GM18499 (cell line): ENCODE measurements around the gene ACTN3.
"Not testable (repeated sequence)": the region's sequence is repeated elsewhere in the genome, so short reads cannot be mapped to it uniquely, and the experiment has no call there.

Experiments
- ATAC-seq: cut with Tn5 transposase; IDR thresholded peaks from one replicate; pipeline ENCODE4 v1.9.1; 2021; ENCODE audit warnings: moderate number of reproducible peaks; ENCODE audit not compliant: insufficient read depth, unreplicated experiment

ACTN3 gene

DNA sequence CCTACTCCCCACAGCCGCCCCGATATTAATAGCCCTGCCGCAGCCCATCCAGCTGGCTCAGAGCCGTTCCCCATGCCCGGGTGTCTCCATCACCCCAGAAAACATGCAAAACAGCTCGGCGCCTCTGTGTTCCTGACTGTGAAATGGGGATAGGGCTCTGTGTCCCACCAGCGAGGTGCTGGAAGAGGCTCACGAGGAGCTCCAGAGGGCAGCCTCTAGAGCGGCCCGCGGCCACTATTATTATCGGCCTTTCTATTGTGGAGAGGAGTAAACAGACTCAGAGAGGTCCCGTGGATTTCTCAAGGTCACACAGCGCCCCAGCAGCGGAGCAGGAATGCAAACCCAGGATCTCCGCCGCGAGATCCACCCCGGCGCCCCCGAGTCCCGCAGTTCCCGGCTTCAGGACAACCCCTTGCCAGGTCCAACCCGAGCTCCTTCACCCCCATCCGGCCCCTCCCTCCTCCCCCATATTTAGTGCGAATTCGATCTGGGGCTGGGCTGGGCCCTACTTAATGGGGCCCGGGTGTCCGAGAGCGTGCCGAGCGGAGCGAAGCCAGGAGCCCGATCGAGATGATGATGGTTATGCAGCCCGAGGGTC, at the start of gene ACTN3:
ACTN3 (plus strand) TSS at position 536 of the 598 bp plus-strand sequence; CDS start at position 571, 35 bp downstream.
- no peak for ATAC-seq

DNA sequence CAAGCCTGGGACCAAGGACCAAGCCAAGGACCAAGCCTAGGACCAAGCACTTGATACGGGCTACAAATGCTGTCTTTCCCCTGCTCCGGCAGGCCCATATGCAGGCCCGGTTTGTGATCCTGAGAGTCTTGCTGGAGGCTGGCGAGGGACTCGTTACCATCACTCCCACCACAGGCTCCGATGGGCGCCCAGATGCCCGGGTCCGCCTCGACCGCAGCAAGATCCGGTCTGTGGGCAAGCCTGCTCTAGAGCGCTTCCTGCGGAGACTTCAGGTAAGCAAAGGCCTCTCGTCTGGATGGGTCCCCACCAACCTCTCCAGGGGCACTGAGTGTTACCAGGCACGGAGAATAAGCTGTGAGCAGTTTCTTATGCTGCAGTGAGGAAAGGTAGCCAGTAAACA, 49.5 kb upstream of the ACTN3 start:
- ATAC-seq = no peak

DNA sequence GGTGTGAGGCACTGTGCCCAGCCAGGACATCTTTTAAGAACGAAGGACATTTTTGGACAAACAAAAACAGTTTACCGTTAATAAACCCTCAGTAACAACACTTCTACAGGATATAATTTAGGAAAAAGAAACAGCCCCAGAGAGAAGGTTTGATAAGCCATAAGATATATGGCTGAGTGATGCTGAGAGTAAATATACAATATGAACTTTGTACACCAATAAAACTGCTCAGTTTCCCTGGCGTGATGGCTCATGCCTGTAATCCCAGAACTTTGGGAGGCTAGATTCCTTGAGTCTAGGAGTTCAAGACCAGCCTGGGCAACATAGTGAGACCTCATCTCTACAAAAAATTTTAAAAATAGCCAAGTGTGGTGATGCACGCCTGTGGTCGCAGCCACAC, 48.2 kb upstream of the ACTN3 start:
- ATAC-seq = no peak

DNA sequence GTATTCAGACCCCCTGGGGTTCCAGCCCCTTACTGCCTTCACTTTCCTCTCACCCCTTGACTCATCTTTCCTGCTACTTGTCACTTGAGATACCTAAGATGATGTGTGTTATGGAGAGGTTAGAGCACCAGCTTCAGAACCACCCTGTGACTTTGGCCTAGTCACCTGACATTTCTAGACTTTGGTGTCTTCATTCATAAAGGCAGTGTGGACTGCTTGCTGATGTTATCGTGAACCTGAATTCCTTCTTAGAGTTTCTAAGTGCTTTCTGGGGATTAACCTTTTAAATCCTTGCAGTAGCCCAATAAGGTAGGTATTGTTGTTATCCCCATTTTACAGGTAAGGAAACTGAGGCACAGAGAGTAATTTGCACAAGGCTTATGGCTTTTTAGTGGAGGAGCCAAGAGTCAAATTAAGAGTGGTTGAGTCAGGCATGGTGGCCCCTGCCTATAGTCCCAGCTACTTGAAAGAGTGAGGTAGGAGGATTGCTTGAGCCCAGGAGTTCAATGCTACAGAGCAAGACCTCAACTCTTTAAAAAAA, 41.4 kb upstream of the ACTN3 start:
- no peak for ATAC-seq

DNA sequence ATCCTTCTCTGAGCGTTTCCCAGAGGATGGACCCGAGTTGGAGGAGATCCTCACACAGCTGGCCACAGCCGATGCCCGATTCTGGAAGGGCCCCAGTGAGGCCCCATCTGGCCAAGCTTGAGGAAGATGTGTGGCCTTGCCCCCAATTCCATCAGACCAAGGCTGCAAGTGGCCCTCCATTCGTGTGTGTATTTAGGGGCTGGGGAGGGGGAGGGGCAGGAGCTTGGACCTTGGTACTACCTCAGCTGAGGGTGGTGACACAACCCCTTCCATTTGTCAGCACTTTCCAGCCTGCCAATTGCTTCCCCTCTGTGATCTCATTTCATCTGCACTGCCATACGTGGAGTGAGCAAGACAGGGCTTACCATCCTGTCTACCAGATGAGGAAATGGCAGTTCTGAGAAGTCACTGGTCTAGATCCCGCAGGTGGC, 37.6 kb upstream of the ACTN3 start:
- ATAC-seq = no peak

DNA sequence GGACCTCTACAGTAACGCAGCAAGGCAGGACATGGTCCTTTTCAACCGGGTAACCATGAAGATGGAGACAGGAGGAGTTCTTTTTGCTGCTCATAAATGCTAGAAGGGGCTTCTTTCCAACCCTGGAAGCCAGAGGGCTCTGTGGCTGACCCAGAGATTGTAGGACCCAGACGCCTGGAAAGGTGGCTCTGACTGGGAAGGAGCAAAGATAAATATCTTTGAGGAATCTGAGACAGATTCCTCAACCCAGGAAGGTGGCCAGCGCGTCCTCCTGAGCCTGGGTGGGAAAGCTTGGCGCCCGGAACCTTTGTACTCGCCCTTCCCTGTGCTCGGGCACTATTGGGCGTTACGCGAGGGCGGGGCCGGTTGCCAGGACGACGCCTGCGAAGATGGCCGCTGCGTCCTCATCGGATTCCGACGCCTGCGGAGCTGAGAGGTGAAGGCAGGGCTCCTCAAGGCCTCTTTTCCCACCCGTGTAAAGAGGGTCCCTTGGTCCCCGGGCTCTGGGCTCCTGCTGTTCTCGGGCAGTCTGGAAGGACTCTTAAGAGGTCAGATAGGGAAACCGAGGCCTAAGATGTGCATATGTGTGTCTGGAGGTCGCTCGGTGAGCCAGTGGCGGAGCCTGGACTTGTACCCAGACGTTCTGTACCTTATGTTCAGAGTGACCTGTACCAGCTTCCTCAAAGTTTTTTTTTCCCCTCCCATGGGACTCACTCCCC, 36.3 kb upstream of the ACTN3 start, which contains the start of gene BBS1:
BBS1 (plus strand) TSS at position 365 of the 719 bp plus-strand sequence; CDS start at position 390, 25 bp downstream.
- no peak for ATAC-seq

DNA sequence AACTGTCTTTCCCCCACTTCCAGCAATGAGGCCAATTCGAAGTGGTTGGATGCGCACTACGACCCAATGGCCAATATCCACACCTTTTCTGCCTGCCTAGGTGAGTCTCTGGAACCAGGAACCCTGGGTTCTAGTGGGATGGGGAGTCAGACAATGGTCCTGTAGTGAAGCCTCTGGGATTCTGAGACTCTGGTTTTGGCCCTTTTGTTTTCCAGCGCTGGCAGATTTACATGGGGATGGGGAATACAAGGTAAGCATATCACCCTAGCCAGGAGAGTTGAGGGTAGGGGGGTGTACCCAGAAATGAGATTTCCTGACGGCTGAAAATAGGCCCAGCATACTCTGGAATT, 35.7 kb upstream of the ACTN3 start:
- ATAC-seq = no peak

DNA sequence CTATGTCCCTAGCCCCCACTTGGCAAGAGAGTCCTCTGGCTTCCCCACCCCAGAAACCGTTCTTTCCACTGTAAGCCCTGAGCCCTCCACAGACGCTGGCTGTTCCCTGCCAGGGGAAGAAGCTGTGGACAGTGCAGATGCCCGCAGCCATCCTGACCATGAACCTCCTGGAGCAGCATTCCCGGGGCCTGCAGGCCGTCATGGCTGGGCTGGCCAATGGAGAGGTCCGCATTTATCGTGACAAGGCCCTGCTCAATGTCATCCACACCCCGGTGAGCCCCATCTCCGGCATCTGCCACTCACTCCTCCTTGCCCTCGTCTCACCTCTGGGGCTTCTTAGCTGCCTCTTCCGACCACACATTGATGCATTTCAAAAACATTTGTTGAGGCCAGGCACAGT, 23.1 kb upstream of the ACTN3 start:
- ATAC-seq = no peak

DNA sequence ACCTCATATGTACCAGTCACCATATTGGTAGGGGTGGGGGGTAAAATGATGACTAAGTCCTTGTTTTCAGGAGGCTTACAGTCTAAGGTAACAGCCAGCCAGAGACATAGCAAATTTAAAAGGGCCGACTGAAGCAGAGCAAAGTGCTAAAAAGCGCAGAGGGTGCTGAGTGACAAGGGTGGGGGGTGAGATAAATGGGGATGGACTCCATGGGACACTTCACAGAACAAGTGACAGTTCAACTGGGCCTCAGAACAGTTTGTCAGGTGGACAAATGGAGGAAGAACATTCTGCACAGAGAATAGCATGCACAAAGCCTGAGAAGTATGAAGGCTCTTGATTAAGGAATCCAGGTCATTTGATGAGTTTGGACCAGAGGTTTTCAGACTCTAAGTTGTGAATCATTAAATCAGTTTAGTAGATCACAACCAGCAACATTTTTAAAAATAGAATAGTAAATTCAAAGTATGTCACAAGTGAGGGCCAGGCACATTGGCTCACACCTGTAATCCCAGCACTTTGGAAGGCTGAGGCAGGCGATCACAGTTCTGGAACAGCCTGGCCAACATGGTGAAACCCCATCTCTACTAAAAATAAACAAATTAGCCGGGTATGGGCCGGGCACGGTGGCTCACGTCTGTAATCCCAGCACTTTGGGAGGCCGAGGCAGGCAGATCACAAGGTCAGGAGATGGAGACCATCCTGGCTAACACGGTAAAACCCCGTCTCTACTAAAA, 22.2 kb upstream of the ACTN3 start:
- no peak for ATAC-seq

DNA sequence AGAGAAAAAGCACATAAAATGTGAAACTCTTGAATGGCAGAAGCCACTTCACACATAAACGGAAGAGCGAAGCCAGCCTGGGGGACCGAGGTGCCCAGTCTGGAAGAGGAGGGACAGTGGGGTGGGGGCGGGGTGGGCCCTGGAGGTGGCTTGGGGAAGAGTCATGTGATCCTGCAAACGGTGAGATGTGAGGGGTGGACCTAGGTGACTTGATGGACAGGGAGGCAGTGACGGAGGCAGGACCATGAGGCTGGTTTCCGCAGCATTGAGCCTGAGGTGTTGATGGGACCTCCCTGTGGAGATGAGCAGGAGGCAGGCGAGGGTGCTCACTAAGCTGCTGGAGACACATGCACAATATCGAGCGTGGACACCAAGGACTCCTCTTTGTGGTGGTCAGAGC, 17.6 kb upstream of the ACTN3 start:
- no peak for ATAC-seq

DNA sequence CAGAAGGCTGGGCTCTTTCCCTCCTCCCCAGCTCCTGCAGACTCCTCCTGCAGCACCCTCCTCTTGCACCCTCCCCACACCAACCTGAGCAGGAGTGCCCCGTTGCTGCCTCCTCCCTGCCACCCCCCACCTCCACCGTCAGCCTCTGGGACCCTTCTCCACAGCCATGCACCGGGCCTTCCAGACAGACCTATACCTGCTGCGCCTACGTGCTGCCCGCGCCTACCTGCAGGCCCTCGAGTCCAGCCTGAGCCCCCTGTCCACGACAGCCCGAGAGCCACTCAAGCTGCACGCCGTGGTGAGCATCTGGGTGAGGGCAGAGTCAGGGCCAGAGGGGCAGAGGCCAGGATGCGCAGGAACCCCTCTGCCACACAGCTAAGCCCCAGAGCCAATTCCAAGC, 17.0 kb upstream of the ACTN3 start:
- ATAC-seq = no peak

DNA sequence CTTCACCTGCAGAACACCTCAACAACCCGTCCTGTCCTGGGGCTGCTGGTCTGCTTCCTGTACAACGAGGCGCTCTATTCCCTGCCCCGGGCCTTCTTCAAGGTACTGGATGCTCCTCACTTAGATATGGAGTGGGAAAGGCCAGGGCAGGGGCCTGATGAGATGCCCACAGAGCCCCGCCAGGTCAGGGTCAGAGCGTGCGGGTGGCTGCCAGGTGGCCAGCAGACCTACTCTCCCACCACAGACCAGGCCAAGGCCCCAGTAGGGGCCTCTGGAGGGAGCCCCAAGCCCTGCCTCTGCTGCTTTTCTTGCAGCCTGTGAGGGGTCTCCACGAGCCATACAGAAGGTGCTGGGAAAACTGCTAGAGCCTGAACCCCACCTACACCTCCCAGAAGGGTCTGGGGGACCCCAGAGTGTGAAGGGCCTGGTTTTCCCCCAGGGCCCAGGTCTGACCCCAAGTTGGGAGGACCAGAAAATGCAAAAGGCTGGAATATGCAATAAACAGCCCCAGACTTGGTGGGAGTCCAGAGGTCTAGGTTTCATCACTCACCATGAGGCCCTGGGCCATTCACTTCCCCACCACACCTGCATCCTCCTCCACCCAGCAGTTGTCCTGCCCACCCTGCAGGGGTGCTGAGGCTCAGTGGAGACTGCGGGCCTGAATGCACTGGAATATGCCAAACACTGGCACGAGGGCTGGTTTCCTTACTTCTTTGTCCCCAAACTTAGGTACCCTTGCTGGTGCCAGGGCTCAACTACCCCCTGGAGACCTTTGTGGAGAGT, 15.6 kb upstream of the ACTN3 start:
- ATAC-seq = no peak

DNA sequence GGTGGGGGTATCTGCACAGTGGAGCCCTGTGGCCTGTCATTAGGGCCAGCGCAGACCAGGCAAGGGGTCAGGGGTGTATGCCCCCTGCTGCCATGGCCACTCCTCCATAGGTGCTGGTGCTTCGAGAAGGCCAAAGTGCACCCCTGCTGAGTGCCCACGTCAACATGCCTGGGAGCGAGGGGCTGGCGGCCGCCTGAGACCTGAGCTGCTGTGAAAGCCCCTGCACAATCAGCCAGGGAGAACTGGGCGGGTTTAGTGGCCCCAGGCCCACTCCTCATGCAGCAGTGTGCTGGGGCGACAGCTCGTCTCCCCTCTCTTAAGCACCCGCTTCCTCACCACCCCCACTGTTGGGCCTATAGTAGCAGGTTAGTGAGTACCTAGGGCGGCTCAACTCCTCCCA, 14.9 kb upstream of the ACTN3 start:
- no peak for ATAC-seq

DNA sequence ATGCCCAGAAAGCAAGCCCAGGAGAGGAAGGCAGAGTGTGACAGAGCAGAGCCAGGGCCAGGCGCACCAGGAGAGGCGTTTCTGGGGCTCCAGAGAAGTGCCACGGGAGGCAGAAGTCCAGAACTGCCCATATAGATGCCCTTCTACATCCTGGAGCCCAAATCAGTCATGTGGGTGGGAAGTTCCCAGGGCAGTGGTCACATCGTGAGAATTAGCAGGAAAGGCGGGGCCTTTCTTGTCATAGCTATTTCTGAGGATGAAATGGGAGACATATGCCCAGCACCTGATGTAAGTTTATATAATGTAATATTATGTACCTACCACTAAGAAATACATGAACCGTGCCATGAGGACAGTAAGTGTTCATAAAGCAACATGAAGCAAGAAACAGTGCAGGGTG, 13.9 kb upstream of the ACTN3 start:
- no peak for ATAC-seq

DNA sequence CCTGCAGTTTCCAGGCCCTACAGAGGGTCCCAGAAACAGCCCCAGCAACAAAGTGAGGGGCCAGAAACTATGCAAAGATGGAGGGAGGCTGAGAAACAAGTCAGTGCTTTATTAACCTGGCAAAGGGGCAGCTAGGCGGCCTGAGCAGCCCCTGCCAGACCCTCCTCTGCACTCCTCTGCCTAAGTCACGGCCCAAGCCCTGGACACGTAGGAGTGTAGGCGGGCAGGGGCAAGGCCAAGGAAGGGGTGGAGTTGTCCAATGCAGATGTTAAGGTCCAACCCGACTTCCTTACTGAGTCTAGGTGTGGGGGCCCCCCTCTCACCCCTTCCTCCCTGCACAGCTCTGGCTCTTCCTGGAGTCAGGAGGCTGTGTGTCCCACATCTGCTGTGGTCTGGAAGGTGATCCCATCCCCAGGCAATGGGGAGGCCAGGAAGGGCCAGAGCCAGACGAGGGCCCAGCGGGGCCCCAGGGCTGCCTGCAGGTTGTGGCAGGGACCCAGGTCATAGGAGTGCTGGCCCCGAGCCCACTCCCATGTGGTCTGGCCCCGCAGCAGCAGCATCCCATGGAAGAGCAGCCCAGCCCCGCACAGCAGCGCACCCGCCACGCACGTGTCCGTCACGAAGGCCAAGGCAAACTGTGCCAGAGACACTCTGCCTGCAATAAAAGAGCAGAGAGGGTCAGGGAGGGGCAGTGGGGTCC, 7.4 kb upstream of the ACTN3 start:
- ATAC-seq = no peak

DNA sequence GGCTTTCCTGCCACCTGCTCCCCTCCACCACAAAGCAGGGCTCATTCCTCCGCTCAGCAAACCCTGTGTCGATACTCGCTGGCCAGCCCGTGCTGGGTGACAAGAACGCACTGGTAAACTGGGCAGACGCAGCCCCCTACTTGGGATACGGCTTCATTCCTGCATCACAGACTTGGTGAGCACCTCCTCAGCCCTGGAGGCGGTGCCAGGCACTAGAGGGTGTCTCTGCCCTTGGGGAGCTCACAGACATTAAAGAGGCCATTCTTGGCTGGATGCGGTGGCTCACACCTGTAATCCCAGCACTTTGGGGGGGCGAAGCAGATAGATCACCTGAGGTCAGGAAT, 6.9 kb upstream of the ACTN3 start:
- ATAC-seq = no peak

DNA sequence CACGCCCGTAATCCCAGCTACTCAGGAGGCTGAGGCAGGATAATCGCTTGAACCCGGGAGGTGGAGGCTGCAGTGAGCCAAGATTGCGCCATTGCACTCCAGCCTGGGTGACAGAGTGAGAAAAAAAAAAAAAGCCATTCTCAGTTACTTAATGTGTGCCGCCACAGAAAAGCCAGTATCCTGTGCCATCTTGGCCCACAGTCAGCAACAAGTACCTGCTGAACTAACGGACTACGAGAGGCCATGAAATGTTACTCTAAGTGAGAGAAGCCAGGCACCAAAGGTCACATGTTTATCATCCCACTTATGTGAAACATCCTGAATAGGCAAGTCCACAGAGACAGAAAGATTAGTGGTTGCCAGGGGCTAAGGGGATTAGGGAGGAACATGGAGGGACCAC, 6.1 kb upstream of the ACTN3 start:
- ATAC-seq = not testable (repeated sequence)

DNA sequence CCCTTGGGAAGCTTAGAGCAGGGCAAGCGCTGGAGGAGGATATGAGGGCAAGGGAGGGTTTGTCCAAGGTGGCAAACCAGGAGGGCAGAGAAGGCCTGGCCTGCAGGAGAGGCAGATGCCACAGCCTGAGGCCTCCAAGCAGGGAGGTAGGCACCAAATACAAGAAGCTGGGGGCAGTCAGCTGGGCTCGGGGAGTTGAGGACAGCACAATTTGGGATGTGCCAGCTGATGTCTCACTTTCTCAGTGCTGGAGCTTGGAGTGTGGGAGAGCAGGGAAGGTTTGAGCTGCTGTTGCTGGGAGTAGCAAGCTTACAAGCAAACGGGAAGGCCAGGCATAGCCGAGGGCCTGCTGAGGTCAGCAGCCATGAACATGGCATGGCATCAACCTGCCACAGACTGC, 4.8 kb upstream of the ACTN3 start:
- ATAC-seq = no peak

DNA sequence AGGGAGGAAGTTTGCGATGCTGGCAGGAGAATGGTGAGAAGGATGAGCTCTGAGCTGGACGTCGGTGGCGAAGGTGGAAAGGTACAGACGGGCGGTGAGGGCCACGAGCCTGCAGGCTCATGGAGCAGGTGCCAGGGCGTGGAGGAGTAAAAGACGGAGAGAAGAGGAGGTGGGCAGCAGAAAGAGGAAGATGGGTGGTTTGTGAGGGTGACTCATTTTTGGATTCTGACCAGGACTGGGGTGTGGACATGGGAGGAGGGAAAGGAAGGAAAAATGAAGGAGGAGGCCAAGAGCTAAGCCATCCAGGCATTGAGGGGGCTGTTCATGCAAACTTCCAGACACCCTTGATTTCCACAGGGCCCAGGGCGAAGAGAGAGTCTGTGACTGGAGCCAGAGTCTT, 4.3 kb upstream of the ACTN3 start:
- ATAC-seq = no peak
